D721Med (cell line): ENCODE measurements around the gene UBE2S.

ENCODE experiments used
- DNase-seq: peaks from one replicate; pipeline ENCODE4 v3.0.0; 2011; ENCODE audit warnings: low spot score; ENCODE audit not compliant: insufficient read length
- FAIRE-seq: peaks from 2 replicates; lab custom pipeline; 2011; peaks lifted over from hg19 to GRCh38; lab: Jason Lieb, UNC
- CTCF ChIP-seq: IDR thresholded peaks from 2 replicates; pipeline ENCODE4 v1.5.1; 2012; ENCODE audit warnings: mild to moderate bottlenecking, control low read depth; ENCODE audit not compliant: insufficient read depth; ENCODE audit errors: missing control alignments

The UBE2S gene

DNA sequence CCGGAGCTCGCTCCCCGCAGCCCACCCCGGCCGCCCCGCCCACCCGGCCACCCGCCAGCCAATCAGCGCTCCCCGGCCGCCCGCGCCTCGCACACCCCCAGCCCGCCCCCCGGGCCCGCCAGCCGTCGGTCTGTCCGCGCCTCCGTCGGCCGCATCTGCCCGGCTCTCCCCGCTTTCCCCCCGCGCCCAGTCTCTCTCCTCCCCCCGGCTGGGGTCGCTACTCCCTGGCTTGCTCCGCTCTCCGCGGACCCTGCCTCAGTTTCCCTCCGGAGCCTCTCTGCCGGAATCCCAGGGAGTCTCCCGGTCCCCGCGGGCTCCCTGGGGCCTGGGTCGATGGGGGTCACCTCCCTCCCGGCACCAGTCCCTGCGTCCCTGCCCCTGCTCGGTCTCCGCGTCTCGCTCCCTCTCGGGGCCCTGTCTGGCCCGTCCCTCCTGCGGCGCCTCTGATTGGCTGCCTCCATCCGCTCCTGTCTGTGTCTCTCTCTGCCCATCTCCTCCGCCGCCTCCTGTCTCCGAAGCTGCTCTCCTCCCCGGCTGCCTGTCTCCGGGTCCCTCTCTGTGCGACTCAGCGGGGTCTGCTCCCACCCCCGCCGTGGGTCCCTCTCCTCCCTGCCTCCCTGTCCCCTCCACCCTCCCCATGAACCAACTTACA, 37.8 kb downstream of the UBE2S start:
- TF ChIP-seq CTCF: no peak
- DNase-seq: peak; percentile 93
- FAIRE-seq: no peak

DNA sequence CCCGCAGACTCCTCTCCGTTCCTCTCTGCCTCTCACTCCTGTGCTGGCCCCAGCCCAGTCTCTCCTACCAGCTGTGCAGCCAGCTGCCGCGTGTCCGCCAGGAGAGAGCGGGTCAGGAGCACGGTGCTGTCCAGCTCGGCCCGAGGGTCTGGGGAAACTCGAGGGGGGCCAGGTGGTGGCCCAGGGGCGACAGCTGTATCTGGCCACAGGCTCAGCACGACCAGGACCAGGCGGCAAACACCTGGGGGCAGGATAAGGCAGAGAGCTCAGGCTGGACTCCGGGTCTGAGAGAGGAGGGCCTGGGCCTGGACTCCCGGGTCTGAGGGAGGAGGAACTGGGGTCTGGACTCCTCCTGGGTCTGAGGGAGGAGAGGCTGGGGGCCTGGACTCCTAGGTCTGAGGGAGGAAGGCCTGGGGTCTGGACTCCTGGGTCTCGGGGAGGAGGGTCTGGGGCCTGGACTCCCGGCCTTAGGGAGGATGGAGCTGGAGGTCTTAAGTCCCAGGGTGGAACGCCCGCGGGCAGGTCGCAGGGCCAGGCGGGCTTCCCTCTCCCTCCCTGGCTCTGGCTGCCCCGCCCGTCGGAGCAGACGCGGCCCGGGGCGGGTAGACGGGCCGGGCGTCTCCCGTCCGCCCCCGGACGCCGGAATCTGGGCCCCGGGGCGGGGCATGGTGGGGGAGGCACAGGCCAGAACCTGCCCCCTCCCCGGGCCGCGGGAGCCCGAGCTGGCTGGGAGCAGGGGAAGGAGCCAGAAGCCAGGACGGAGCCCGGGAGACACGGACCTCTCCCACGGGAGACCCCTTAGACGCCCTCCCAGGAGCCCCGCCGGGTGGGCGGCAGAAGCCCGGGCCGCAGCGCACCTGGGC, 38.7 kb downstream of the UBE2S start:
- TF ChIP-seq CTCF: no peak
- FAIRE-seq (no peak), DNase-seq (no peak)

DNA sequence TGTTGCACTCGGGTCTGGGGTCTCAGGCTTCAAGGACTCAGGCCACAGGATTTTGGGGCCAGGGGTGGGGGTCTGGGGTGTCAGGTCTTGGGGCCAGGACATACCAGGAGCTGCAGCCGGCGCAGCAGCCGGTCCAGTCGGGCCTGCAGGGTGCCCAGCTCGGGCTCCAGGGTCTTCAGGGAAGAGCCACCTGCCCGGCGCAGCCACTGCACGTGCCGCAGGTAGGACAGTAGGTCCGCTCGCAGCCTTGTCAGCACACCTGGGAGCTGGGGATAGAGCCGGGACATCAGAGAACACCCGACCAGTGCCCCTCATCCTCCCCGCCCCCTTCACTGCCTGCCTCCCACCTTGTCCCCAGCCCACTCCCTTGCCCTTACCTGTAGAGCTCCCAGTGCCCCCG, 39.5 kb downstream of the UBE2S start:
- DNase-seq (no peak), FAIRE-seq (no peak)
- no peak for TF ChIP-seq CTCF

GRCh38 chr19:55366790-55367189, 40.8 kb downstream of the UBE2S start:
- TF ChIP-seq CTCF: no peak
- DNase-seq (no peak), FAIRE-seq (no peak)

DNA sequence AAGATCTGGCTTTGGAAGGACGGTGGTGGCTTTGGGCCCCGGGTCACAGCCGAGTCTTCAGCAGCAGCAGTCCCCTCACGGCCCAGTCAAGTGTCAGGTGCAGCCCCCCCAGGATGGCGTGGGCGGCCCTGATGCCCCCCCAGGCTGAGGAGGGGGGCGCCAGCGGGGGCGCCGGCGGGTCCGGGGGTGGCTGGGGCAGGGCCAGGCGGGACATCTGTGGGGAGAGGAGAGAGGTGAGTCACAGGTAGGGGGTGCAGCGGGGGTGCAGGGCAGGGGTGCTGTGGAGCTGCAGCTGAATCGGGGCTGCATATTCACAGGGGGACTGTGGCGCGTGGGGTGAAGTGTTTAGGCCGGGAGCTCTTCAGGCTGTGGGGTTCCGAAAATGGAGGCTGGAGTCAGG, 41.6 kb downstream of the UBE2S start:
- no peak for TF ChIP-seq CTCF
- DNase-seq: no peak
- FAIRE-seq: no peak

DNA sequence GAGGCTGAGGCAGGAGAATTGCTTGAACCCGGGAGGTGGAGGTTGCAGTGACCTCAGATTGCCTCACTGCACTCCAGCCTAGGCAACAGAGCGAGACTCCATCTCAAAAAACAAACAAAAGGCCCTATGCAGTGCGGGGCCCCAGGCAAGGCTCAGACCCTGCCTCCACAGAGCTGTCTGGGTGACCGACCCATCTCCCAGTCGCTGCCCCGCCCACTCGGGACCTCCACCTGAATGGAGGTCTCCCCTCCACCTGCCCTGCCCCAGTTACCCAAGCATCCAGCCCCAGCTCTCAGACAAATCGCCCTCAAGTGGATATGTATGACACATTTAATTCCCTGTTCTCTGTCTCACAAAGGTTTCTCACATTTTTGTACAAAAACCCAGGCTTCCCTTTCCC, 42.3 kb downstream of the UBE2S start:
- TF ChIP-seq CTCF: no peak
- FAIRE-seq (no peak), DNase-seq (no peak)
